Spleen (tissue), 11 donors: Measurements from ENCODE around the gene ASIC4. TPM values are rescaled to one million over a fixed set of nuclear protein-coding genes. Genes with fewer than 3 reads are reported as not detected.

Experiments
- DNase-seq: peaks from one replicate; pipeline ENCODE4 v3.0.0-alpha.2; 2020
- H3K27ac ChIP-seq, 8 donors: fragments of 200-600 bp; sonication (generic) in 7 of 8; 1 replicate in 4 of 8; 2 replicates in 4 of 8; pipeline versions ENCODE4 v1.5.0 to v1.8.0; 2016 to 2021; ENCODE audit warnings: inconsistent platforms in 4 of 8, mild to moderate bottlenecking in 4 of 8, moderate library complexity in 1 of 8
- H3K27me3 ChIP-seq, 7 donors: fragments of 200-600 bp; sonication (generic) in 6 of 7; replicated peaks in 1 of 7; 1 replicate in 4 of 7; 2 replicates in 3 of 7; pipeline versions ENCODE4 v1.5.0 to v1.8.0; 2016 to 2021; ENCODE audit warnings: inconsistent platforms in 3 of 7, mild to moderate bottlenecking in 1 of 7
- H3K36me3 ChIP-seq, 6 donors: fragments of 200-600 bp; sonication (generic) in 5 of 6; 1 replicate in 4 of 6; 2 replicates in 2 of 6; pipeline versions ENCODE4 v1.5.0 to v1.8.0; 2016 to 2021; ENCODE audit warnings: inconsistent platforms in 2 of 6
- H3K4me1 ChIP-seq, 6 donors: fragments of 200-600 bp; sonication (generic) in 5 of 6; 1 replicate in 3 of 6; 2 replicates in 3 of 6; pipeline versions ENCODE4 v1.5.0 to v1.8.0; 2016 to 2021; ENCODE audit warnings: inconsistent platforms in 3 of 6
- H3K4me3 ChIP-seq, 8 donors: fragments of 200-600 bp; sonication (generic) in 7 of 8; 1 replicate in 4 of 8; 2 replicates in 4 of 8; pipeline versions ENCODE4 v1.5.0 to v1.8.0; 2016 to 2021; ENCODE audit warnings: inconsistent platforms in 4 of 8, mild to moderate bottlenecking in 4 of 8, moderate library complexity in 2 of 8
- H3K9me3 ChIP-seq, 8 donors: fragments of 200-600 bp; sonication (generic) in 7 of 8; 1 replicate in 4 of 8; 2 replicates in 4 of 8; pipeline versions ENCODE4 v1.5.0 to v1.8.0; 2016 to 2021; ENCODE audit warnings: inconsistent platforms in 4 of 8
- POLR2A ChIP-seq, 3 donors: fragments of 450-650 bp; IDR thresholded peaks; one replicate each; pipeline ENCODE4 v1.5.1; 2017; ENCODE audit warnings: antibody characterized with exemption in 3 of 3, mild to moderate bottlenecking in 1 of 3
- POLR2AphosphoS5 ChIP-seq, 3 donors: sonication (generic); formaldehyde crosslinking; IDR thresholded peaks; one replicate each; pipeline ENCODE4 v1.5.1; 2017; ENCODE audit warnings: antibody characterized with exemption in 3 of 3
- WGBS, 5 donors: extraction: QIAGEN DNeasy Blood & Tissue Kit in 3 of 5; methylation state at CpG; one replicate each; pipeline versions ENCODE4 v1.1.5 to v1.1.7; 2013 to 2018; 5-methylcytosine and 5-hydroxymethylcytosine counted together
- intact Hi-C: fragments of 100-400 bp; cut with DNase I; formaldehyde crosslinking; loops from one replicate; pipeline ENCODE4 v1.15.0; 2023; ENCODE audit warnings: low total_unique reads
- polyA plus RNA-seq, 3 donors: library from polyadenylated mRNA; stranded (reverse); fragments of 200-250 nt; gene quantifications; one replicate each; pipeline ENCODE4 v1.2.1, GENCODE V29; 2013
- total RNA-seq, 7 donors: library from RNA; depleted of rRNA in 3 of 7; stranded (reverse); fragments of >200 nt in 3 of 7; fragmentation: NEBNext Ultra II Directional in 4 of 7; extraction: Animal tissue kit (Norgen Biotek cat#: 25700) in 4 of 7; gene quantifications; one replicate each; pipeline versions ENCODE4 v1.1.0 to v1.2.1, GENCODE V29; 2016 to 2021
- TF ChIP-seq, protein P1 (sequence below), 11 experiments: fragments of 200-600 bp in 7 of 11; fragments of 450-650 bp in 4 of 11; sonication (generic) in 4 of 11; IDR thresholded peaks in 8 of 11; conservative IDR thresholded peaks in 3 of 11; 1 replicate in 7 of 11; 2 replicates in 4 of 11; pipeline versions ENCODE4 v1.4.0 to v1.8.0; 2016 to 2021; ENCODE audit warnings: antibody characterized with exemption in 11 of 11, inconsistent platforms in 4 of 11, mild to moderate bottlenecking in 1 of 11
- donor health status: healthy with polysubstance abuse.
- donor health status: DM: no; HTN: no; CAD: no; lungs with moderate emphysema.
- donor health status: DM: no; HTN: no; CAD: no.
- donor health status: Bipolar disorder and iron deficiency.
- donor health status: healthy.
- donor health status: DM: no; HTN: no; CAD: no.
- donor health status: DM: yes; HTN: yes; CAD: no.

The ASIC4 gene
- total and polyA plus RNA-seq, 10 donors: 0.04 to 0.32 (median 0.05) TPM; not detected in 6

DNA sequence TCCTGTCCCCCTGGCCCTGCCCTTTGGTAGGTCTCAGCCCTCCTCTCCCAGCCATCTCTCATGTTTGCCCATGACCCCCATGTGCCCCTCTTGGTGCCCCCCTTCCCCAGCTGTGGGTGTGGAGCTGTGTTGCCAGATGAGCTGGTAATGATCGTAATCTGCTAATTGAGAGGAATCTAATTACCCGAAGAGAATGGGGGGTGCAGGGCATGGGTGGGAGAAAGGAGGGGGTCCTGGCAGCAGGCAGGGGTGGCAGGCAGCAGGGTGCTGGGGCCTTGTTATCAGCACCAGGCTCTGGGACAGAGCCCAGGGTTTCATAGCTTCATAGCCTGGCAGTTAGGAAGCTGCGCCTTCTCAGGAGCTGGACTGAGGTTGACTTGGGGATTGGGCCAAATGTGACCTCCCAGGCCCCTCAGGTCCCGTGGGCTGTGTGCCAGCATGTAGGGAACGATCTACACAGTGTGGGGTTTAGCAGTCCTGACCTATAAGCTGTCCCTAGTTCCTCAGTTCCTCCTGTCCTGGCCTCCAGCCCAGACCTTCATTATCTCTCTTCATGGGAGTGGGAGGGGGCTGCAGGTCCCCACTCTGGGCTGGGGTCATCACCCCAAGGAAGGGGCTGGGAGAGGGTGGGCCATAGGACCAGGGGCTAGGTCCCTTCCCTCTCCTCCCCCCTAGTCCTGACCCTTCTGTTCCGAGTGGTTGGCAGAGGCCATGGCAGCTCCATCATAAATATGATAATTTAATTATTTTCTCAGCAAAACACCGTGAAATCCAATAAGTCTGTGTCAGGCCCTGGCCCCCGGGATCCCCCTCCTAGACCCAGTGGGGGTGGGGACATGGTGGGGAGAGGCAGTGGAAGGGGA lies 6.5 kb upstream of the ASIC4 start:
- Histone ChIP-seq H3K9me3 (no peaks in the 10 kb centered on the region), H3K4me3 (no peak overlapping the region), H3K4me1 (peaks cover 4 to 33% (median 19%) of the 10 kb centered on the region in 6 donors), H3K27ac (no peak overlapping the region), H3K27me3 (peaks cover 0 to 51% (median 39%) of the 10 kb centered on the region in 7 donors), H3K36me3 (peaks cover 0 to 54% (median 49%) of the 10 kb centered on the region in 6 donors)
- 68 to 73% (median 72%) methylated on average over 6 to 8 of the region's 8 CpGs for WGBS, 5 donors
- TF ChIP-seq POLR2A (IDR thresholded peaks at IDR 0.05): no peak
- TF ChIP-seq, protein P1, sequence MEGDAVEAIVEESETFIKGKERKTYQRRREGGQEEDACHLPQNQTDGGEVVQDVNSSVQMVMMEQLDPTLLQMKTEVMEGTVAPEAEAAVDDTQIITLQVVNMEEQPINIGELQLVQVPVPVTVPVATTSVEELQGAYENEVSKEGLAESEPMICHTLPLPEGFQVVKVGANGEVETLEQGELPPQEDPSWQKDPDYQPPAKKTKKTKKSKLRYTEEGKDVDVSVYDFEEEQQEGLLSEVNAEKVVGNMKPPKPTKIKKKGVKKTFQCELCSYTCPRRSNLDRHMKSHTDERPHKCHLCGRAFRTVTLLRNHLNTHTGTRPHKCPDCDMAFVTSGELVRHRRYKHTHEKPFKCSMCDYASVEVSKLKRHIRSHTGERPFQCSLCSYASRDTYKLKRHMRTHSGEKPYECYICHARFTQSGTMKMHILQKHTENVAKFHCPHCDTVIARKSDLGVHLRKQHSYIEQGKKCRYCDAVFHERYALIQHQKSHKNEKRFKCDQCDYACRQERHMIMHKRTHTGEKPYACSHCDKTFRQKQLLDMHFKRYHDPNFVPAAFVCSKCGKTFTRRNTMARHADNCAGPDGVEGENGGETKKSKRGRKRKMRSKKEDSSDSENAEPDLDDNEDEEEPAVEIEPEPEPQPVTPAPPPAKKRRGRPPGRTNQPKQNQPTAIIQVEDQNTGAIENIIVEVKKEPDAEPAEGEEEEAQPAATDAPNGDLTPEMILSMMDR (IDR thresholded peaks at IDR 0.05 in 8 of 11, conservative IDR thresholded peaks at IDR 0.05 in 3 of 11): no peak
- no peak for TF ChIP-seq POLR2AphosphoS5 (IDR thresholded peaks at IDR 0.05)
- intact Hi-C loops: no loop called here
- no peak for DNase-seq

- WGBS, 5 donors: 58 to 81% (median 68%) methylated on average over 4 of the region's 4 CpGs
- H3K9me3 ChIP-seq: no peaks in the 10 kb centered on the region
- TF ChIP-seq POLR2A (IDR thresholded peaks at IDR 0.05) (no peak), POLR2AphosphoS5 (IDR thresholded peaks at IDR 0.05) (no peak)
- TF ChIP-seq, protein P1 (IDR thresholded peaks at IDR 0.05 in 8 of 11, conservative IDR thresholded peaks at IDR 0.05 in 3 of 11): no peak
- intact Hi-C loops: no loop called here
- no peak overlapping the region for H3K4me3 ChIP-seq
- H3K27me3 ChIP-seq: peaks cover 0 to 57% (median 44%) of the 10 kb centered on the region in 7 donors
- H3K27ac ChIP-seq: no peak overlapping the region
- peaks cover 4 to 36% (median 19%) of the 10 kb centered on the region in 6 donors for H3K4me1 ChIP-seq
- peaks cover 0 to 48% (median 44%) of the 10 kb centered on the region in 6 donors for H3K36me3 ChIP-seq
- DNase-seq: no peak
Measured at GRCh38 chr2:219508444-219508734, 5.9 kb upstream of the ASIC4 start.

DNA sequence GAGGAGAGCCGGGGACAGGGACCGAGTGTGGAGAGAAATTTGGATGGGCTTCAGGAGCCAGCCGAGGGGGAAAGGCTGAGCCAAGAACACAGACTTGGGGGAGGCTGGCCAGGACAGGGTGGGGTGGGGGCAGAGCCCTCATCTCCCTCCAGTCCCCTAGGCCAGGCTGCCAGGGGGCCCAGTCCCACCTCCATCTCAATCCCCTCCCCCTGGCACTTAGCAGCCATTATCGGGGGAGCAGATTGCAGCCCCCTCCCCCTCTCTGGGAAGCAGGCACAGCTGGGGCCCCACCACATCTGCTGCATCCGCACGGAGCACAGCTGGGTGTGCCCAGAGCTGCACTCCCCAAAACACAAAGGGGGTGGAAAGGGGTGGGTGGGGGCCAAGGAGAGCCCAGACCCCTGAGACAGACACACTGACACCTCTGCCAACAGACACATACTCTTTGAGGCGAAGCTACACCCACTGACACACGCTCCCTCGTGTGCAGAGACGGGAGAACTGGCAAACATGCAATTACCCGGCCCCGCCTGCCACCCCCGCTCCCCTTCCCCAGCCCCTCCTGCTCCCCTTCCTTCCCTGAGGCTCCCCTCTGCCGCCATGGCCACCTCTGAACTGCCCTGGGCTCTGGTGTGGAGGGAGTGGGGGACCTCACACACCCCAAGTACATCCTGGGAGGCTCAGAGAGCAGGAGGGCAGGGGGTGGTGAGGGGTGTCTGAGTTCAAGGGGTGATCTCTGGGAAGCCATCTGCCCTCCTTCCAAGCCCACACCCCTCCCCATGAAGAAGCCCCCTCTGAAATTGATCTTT lies 5.1 kb upstream of the ASIC4 start:
- TF ChIP-seq POLR2AphosphoS5 (IDR thresholded peaks at IDR 0.05): peak in 1 of 3 donors; percentile 2
- TF ChIP-seq, protein P1 (IDR thresholded peaks at IDR 0.05 in 8 of 11, conservative IDR thresholded peaks at IDR 0.05 in 3 of 11): no peak
- peaks cover 0 to 65% (median 49%) of the 10 kb centered on the region in 7 donors for H3K27me3 ChIP-seq
- no peak for DNase-seq
- H3K36me3 ChIP-seq: peaks cover 0 to 40% (median 36%) of the 10 kb centered on the region in 6 donors
- intact Hi-C loops: no loop called here
- H3K4me3 ChIP-seq: peak overlapping the region in 1 of 8 donors; percentile 57
- peaks cover 4 to 44% (median 23%) of the 10 kb centered on the region in 6 donors for H3K4me1 ChIP-seq
- no peaks in the 10 kb centered on the region for H3K9me3 ChIP-seq
- 5 to 17% (median 11%) methylated on average over 10 to 14 of the region's 14 CpGs for WGBS, 5 donors
- no peak overlapping the region for H3K27ac ChIP-seq
